Iris pigment epithelial cell (primary cell): ENCODE data around the gene SFXN1.

Experiments used
- DNase-seq: peaks from one replicate; pipeline ENCODE4 v3.0.0-alpha.2; 2011; ENCODE audit warnings: low read depth

Gene SFXN1

DNA sequence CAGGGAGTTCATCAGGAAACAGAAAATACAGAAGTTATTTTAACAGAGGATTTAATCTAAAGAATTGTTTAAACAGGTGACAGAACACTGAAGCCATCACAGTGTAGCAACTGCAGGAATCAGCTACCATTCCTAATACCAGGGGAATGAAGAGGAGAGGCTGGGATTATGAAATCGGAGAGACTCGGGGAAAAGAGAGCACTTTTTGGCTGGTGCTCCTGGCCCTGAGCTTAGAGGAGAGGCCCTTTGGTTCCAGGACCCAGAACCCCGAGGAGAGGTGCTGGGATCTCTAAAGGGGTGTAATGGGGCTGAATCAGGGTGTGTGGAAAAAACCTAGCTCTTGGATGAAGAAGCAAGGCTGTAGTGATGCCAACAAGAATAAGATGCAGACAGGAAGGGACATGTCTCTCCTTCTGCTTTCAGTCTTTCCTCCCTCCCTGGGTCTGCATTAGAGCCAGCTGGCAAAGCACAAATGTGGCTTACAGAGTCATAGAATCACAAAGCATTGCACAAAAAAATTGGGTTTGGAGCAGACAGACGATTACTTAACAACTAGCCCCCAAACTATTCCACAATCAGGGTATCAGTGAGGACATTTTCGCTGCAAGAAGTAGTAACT, 11.6 kb upstream of the SFXN1 start:
- DNase-seq, result no peak

DNA sequence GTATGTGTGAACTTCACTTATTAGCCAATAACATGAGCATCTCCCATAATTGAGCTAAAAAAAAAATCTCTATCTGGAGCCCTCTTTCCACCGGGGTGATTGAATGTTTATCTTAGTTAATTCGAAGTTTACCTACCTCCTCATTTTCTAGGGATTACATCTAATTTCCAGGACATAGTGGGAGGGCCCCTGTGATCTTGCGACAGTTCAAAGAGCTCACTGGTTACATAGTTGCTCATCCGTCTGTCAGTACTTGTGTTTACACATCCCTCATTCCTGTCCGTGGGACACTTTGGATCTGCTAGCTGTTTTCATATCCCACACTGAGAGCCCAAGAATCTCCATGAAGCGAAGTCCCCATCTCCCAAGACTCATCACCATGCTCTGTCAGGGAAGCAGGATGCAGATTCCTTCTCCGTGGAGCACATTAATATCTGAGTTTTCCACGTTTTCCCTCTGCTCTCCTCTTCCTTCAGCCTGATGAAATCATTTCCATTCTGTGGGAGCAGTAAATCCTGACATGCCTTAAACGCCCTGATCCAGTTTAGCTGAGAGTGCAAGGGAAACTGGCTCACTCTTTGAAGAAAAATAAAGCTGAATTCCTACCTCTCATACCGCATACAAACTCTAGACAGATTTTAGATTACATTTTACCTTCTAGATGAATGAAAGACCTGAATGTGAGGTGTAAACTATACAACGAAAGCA, 10.2 kb upstream of the SFXN1 start:
- DNase-seq, result no peak

DNA sequence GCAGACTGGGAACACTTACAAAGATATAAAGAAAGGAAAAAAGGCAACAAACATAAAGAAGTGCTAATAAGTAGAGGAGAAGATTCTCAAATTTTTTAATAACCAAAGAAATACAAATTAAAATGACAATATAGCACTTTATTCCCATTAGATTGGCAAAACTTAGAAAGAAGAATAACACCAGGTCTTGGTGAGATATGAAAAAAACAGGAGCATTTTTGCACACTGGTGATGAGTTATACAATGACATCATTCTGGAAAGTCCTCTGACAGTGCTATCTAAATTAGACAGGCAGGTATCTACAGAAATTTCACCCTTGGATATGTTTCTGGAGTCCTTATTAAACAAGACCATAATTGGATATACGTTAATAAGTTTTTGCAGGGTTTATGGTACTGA, 9.5 kb upstream of the SFXN1 start:
- no peak for DNase-seq

DNA sequence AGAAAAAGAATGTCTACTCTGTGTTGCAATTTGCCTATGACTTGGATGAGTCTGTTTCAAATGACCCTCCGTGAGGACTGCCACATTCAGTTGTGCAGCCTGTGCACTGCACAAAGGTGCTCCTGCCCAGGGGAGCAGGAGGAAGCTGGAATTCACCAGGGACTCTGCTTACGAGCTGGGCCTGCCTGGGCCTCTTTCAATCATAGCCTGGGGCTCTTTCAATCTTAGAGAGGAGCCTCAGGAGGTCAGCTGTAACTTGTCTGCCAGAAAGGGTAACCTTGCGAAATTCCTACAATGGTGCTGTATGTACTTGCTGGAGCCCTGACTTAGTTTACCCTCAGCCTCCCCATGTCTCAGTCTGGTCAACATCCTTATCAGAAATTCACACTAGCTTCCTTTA, 8.4 kb upstream of the SFXN1 start:
- DNase-seq, result no peak

GRCh38 chr5:175470781-175471180, 7.6 kb upstream of the SFXN1 start:
- DNase-seq, result no peak

DNA sequence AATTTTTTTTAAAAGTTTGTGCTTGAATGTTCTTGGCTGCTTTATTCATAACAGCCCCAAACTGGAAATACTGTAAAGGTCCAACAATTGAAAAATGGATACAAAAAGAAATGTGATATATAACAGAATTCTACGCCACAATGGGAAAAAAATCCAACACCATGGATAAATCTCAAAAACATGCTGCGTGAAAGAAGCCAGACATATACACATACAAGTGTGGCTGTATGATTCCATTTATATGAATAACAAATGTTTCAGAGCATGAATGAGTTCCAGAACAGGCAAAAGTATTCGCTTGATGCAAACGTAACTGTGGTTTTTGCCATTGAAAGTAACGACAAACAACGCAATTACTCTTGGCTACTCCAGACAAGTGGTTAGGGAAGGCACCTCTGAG, 7.2 kb upstream of the SFXN1 start:
- no peak for DNase-seq

DNA sequence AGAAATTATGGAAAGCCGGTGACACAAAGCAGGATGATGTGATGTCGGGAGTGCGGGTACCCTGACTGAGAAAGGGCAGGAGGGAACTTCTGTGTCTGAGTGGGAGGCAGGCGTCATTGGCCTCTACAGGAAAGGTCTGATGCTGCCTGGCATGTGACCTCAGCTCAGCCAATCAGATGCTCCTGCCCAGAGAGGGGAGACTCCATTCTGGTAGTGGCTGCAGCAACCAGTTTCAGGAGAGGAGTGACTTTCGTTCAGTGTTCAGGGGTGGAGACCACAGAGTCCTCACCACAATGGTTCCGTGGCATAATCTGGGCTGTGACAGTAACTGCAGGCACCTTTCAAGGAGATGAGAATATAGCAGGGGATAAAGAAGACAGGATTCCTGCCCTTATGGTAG, 6.7 kb upstream of the SFXN1 start:
- no peak for DNase-seq

DNA sequence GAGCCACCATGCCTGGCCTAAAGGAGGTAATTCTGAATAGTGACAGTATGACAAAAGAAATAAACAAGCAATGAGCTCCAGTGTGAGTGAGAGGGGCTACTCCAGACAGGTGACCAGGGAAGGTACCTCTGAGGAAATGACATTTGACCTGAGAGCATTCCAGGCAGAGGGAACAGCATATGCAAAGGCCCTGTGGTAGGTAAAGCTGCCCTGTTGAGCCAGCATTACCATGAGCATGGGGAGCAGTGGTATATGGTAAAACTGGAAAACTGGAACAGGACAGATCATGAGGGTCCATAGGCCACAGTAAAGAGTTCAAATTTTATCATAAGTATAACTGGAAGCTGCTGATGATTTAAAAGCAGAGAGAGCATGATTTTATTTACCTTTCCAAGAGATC, 6.0 kb upstream of the SFXN1 start:
- no peak for DNase-seq

DNA sequence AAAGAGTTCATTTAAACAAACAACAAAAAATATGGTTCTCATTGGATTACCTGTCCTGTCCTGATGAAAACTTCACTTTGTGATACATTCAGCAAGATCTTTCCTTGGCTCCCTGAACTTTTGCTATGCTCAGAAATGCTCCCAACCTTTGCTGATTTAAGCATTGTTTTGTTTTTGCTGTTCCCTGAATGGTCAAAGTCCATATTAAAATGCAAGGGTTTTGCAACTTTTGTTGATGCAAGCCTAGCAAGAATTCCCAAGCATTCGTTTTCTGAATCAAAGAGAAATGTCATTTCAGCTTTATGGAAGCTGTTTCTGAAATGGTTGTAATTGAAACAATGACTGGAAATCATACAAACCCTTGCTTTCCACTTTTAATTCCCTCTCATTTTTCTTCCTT, 3.1 kb upstream of the SFXN1 start:
- no peak for DNase-seq

DNA sequence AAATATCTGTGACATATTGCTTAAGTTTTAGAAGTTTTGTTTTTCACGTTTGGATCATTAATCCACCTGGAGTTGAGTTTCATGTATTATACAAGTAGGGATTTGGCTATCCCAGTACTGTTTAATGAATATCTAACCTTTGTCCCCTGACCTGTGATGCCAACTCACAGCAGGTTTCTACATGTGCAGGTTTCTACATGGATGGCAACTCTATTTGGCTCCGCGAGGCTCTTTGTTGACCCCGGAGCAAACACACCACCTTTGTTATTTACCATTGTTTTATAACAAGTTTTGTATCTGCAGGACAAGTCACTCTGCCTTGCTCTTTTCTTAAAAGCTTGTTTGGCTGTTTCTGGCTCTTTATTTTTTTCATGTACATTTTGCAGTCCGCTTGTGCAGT, 920 bp upstream of the SFXN1 start:
- DNase-seq, result no peak

DNA sequence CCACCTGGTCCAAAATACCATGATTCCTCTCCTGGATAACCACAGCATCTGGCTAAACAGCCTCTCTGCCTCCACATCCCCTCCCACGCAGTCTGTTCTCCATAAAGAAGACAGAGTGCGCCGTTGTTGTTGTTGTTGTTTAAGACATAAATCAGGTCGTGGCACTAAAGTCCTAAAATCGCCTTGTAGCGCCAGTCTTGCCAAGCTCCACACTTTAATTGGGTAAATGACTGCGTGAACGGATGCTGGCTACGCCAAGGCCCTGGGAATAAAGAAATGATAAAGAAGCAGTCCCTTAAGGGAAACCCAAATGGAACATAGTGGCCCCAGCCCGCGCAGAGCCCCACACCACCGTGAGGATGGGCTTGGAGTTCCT, 364 bp upstream of the SFXN1 start:
- no peak for DNase-seq

DNA sequence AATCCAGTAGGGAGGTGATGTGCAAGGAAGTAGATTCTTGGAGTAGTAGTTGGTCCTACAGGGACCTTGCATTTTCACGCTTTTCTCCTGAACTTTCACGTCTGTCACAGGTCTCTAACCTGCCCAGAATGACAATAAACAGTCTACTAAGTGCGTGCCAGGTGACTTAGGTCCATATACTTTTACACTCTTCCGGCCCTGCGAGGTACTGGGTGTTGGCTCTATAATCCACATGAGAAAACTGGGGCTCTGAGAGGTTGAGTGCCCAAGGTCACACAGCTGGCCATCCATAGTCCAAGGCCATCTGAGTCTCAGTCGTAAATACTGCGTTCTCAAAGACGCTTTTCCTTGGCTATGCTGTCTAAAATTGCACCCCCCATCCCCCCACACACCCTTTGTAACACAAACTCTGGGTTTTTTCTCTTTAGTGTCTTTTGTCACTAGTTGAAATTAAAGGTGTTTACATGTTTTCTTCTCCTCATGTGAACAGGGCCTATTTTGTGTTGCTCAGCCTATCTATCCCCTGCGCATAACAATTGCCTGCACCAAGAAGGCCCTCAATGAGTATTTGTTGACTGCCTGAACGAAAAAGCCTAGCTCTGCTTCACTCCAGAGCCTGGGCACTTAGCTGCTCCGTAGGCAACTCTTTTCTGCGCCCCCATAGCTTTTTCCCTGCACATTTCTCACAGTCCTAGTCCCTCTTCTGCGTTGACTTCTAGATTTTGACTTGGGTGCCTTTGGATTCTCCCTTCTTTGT, 943 bp downstream of the SFXN1 start:
- DNase-seq, result no peak

GRCh38 chr5:175483337-175483736, 5.0 kb downstream of the SFXN1 start:
- no peak for DNase-seq

DNA sequence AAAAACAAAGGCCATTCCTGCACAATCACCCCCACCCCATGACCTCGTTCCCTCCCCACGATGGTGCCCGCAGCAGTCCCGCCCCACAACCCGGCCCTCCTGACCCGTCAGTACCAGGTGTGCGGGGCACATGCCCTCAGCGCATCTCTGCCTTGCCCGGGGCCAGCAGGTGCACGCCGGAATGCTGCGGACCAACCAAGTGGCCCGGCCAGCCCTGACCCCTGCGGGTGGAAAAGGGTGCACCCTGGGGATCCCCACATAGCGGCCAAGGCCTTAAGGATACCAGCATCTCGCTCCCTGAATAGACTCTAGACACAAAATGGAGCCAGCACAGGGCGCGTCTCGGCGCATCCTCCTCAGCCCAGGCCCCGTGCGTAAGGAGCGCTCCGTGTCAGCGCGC, 6.0 kb downstream of the SFXN1 start:
- no peak for DNase-seq

DNA sequence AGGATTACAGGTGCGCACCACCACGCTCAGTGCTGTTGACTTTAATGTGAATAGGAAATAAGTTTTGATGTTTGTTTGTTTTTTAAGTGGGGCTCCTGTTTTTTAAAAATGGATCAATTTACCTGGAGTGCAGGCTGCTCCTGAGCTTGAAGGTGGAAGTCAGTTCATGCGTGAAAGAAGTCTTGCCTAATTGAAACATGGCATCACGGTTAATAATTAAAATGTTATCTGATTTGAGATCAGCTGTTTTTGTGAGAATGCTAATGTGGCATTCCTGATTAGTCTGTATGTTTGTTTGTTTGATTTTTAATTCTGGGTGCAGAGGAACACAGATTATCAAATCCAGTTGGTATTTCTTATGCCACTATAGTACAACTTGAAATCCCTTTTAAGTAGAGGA, 6.5 kb downstream of the SFXN1 start:
- DNase-seq, result no peak

DNA sequence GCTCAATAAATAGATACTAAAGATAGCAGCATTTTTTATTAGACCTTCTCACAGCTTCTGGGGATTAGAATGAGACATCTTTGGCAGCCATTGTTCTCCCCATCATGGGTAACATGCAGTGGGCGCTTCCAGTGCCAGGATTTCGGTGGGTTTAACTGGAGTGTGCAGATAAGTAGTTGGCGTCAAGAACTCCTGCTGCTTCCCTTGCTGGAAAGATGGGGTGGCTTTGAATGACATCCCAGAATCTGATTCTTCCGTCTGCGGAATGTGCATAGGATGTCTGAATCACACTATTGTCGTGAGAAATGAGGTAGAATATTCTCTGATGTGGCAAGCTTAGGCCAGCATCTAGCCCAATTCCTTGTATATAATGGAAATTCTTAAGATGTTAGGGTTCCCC, 7.3 kb downstream of the SFXN1 start:
- no peak for DNase-seq

DNA sequence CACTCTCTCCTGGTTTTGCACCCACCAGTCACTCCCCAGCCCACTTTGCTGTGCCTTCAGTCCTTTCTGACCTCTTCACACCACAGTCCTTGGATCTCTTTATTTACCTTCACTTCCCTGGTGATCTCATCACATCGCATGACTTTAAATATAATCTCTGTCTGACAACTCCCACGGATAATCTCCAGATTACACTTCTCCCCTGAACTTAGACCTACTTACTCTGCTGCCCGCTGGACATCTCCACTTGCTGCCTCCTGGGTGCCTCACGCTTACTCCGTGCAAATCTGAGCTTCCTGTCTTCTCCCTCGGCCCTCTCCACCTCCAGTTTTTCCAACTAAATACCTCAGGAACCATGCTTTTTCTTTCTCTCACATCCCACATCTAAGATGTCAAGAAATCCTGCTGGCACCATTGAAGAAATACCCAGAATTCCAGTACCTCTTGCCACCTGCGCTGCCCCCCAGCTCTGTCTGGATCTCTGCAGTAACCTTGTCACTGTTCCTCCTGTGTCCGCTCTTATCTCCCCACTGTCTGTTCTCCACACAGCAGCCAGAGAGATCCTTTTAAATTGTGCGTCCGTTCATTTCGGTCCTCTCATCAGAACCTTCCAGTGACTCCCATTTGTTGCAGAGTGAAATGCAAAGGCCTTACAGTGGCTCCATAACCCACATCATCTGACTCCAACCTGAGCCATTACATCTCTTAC, 9.3 kb downstream of the SFXN1 start:
- DNase-seq, result no peak

GRCh38 chr5:175489693-175490443, 11.5 kb downstream of the SFXN1 start:
- no peak for DNase-seq

- DNase-seq, result no peak
Measured at GRCh38 chr5:175491223-175491622, 12.9 kb downstream of the SFXN1 start.

GRCh38 chr5:175493260-175493659, 14.9 kb downstream of the SFXN1 start:
- no peak for DNase-seq

GRCh38 chr5:175493726-175494125, 15.4 kb downstream of the SFXN1 start:
- no peak for DNase-seq
